ENCODE data around the gene GALNT2.

The GALNT2 gene

GRCh38 chr1:230125141-230125540 is 58.1 kb downstream of the GALNT2 start:
- DNase-seq (no peak), ATAC-seq (ENCODE audit: insufficient read depth, low read depth) (no peak)
- TF ChIP-seq CTCF (IDR thresholded peaks at IDR 0.05; ENCODE audit: borderline replicate concordance, extremely low read depth, low read length, poor library complexity, severe bottlenecking) (no peak), EZH2 (IDR thresholded peaks at IDR 0.05; ENCODE audit: borderline replicate concordance, low read depth, low read length, severe bottlenecking) (no peak)
- peaks cover 38% of the 10 kb centered on the region for H3K36me3 ChIP-seq (ENCODE audit: insufficient read depth, low read length)
- peaks cover 39% of the 10 kb centered on the region for H4K20me1 ChIP-seq (ENCODE audit: insufficient read depth, low read length)
- no peaks in the 10 kb centered on the region for H3K27me3 ChIP-seq (ENCODE audit: insufficient read depth, low read length, poor library complexity)
- H2AFZ ChIP-seq (ENCODE audit: low read depth, low read length): no peak overlapping the region
- peaks cover 98% of the 10 kb centered on the region for H3K4me1 ChIP-seq (ENCODE audit: insufficient read depth, low read length)
- peaks cover 98% of the 10 kb centered on the region for H3K79me2 ChIP-seq (ENCODE audit: insufficient read depth, low read length)
- H3K9ac ChIP-seq (ENCODE audit: low read depth, low read length): peak overlapping the region; percentile 48
- peak overlapping the region; percentile 98 for H3K27ac ChIP-seq (ENCODE audit: low read length)
- peak overlapping the region; percentile 56 for H3K4me2 ChIP-seq (ENCODE audit: insufficient read depth, low read length)
- H3K9me3 ChIP-seq (ENCODE audit: insufficient read depth, low read length, severe bottlenecking): no peaks in the 10 kb centered on the region
- peak overlapping the region in 1 of 2 experiments; percentile 17; a peak in 2 of 4 replicates for H3K4me3 ChIP-seq (ENCODE audit: low read depth in 1 of 2, low read length in 2 of 2)

GRCh38 chr1:230125640-230126528 is 58.8 kb downstream of the GALNT2 start:
- H3K4me1 ChIP-seq (ENCODE audit: insufficient read depth, low read length): peaks cover 96% of the 10 kb centered on the region
- H3K36me3 ChIP-seq (ENCODE audit: insufficient read depth, low read length): peaks cover 36% of the 10 kb centered on the region
- TF ChIP-seq CTCF (IDR thresholded peaks at IDR 0.05; ENCODE audit: borderline replicate concordance, extremely low read depth, low read length, poor library complexity, severe bottlenecking): no peak
- TF ChIP-seq EZH2 (IDR thresholded peaks at IDR 0.05; ENCODE audit: borderline replicate concordance, low read depth, low read length, severe bottlenecking): no peak
- no peak for DNase-seq
- no peak overlapping the region for H2AFZ ChIP-seq (ENCODE audit: low read depth, low read length)
- H3K4me2 ChIP-seq (ENCODE audit: insufficient read depth, low read length): peak overlapping the region; percentile 56
- H3K9me3 ChIP-seq (ENCODE audit: insufficient read depth, low read length, severe bottlenecking): no peaks in the 10 kb centered on the region
- H3K4me3 ChIP-seq (ENCODE audit: low read depth in 1 of 2, low read length in 2 of 2): peak overlapping the region in 1 of 2 experiments; percentile 32; a peak in 2 of 4 replicates
- peaks cover 98% of the 10 kb centered on the region for H3K79me2 ChIP-seq (ENCODE audit: insufficient read depth, low read length)
- H3K9ac ChIP-seq (ENCODE audit: low read depth, low read length): peak overlapping the region; percentile 48
- H3K27ac ChIP-seq (ENCODE audit: low read length): peak overlapping the region; percentile 98
- H4K20me1 ChIP-seq (ENCODE audit: insufficient read depth, low read length): peaks cover 39% of the 10 kb centered on the region
- no peaks in the 10 kb centered on the region for H3K27me3 ChIP-seq (ENCODE audit: insufficient read depth, low read length, poor library complexity)
- no peak for ATAC-seq (ENCODE audit: insufficient read depth, low read depth)

DNA sequence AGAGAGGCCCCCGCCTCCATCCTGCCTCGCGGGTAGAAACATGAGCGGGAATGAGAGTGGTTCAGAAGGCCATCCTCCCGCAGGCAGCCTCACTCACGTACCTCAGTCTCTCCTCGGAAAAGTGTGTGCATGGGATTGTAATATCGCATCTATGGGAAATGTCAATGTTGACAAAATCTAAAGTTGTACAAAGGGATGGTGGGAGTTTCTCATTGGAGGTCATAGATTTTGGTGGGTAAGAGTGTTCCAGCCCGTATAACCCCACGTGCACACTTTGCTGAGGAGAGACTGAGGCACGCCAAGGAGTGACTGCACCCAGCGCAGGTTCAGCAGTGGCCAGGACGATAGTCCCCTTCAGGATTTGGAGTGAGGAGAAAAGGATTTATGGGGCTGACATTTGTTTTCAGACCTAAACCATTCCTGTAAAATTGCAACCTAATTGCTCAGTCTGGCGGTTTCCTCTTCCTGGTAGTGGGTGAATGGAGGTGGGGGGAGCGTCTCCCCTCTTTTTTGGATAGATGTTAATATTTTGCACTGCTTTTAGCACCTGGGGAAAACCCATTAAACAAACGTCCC is 59.6 kb downstream of the GALNT2 start:
- Histone ChIP-seq H3K9me3 (ENCODE audit: insufficient read depth, low read length, severe bottlenecking) (no peaks in the 10 kb centered on the region), H3K4me1 (ENCODE audit: insufficient read depth, low read length) (peaks cover 95% of the 10 kb centered on the region), H3K27me3 (ENCODE audit: insufficient read depth, low read length, poor library complexity) (no peaks in the 10 kb centered on the region), H3K4me2 (ENCODE audit: insufficient read depth, low read length) (peak overlapping the region; percentile 56), H3K79me2 (ENCODE audit: insufficient read depth, low read length) (peaks cover 98% of the 10 kb centered on the region), H3K36me3 (ENCODE audit: insufficient read depth, low read length) (peaks cover 32% of the 10 kb centered on the region), H4K20me1 (ENCODE audit: insufficient read depth, low read length) (peaks cover 45% of the 10 kb centered on the region), H2AFZ (ENCODE audit: low read depth, low read length) (no peak overlapping the region), H3K4me3 (ENCODE audit: low read depth in 1 of 2, low read length in 2 of 2) (peak overlapping the region in 1 of 2 experiments; percentile 32; a peak in 1 of 4 replicates), H3K9ac (ENCODE audit: low read depth, low read length) (peak overlapping the region; percentile 48), H3K27ac (ENCODE audit: low read length) (peak overlapping the region; percentile 98)
- ATAC-seq (ENCODE audit: insufficient read depth, low read depth) (peak; percentile 0; the same call in 1 of the 3 replicates), DNase-seq (peak; percentile 32)
- TF ChIP-seq CTCF (IDR thresholded peaks at IDR 0.05; ENCODE audit: borderline replicate concordance, extremely low read depth, low read length, poor library complexity, severe bottlenecking): no peak
- no peak for TF ChIP-seq EZH2 (IDR thresholded peaks at IDR 0.05; ENCODE audit: borderline replicate concordance, low read depth, low read length, severe bottlenecking)

Measured in DND-41 (cell line).